AG04449 (cell line): ENCODE results near the gene RBBP6.

ENCODE experiments used
- CTCF ChIA-PET: fragments of 350-600 bp; formaldehyde crosslinking; extraction: SDS; loops from one replicate; lab custom pipeline; 2021; ENCODE audit warnings: antibody characterized with exemption; lab: Yijun Ruan, JAX
- POLR2A ChIA-PET: fragments of 400-600, 350-600 bp; formaldehyde crosslinking; extraction: SDS; loops from one replicate; lab custom pipeline; 2020; ENCODE audit warnings: antibody characterized with exemption, inconsistent platforms; lab: Yijun Ruan, JAX
- DNase-seq: peaks from one replicate; pipeline ENCODE4 v3.0.0-alpha.2; 2010; ENCODE audit warnings: low read depth, low spot score
- H3K4me3 ChIP-seq: 2 replicates; pipeline ENCODE4 v1.5.1; 2011; ENCODE audit warnings: low read depth, mild to moderate bottlenecking, control low read depth, low read length
- CTCF ChIP-seq: IDR thresholded peaks from one replicate; pipeline ENCODE4 v1.5.1; 2011; ENCODE audit warnings: mild to moderate bottlenecking, moderate library complexity, low read length, control low read depth, inconsistent platforms; ENCODE audit not compliant: insufficient read depth; ENCODE audit errors: missing control alignments

RBBP6 gene

DNA sequence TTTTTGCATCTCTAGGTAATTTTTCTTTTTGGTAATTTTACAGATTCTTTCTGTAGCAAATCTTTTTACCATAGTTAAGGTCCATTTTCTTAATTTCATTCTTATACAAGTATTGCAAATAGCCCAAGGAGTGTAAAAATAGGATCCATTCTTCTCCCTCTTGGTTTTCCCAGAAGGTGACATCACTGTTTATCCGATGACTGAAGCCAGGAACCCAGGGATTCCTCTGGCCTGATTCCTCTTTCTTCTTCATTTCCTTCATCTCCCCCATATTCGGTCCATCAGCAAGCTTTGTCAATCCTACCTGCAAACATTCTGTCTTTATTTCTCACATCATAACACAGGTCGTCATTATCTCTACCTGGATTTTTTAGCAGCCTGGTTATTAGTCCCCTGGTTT is 5.3 kb downstream of the RBBP6 start:
- POLR2A ChIA-PET: no interaction called here
- TF ChIP-seq CTCF: no peak
- CTCF ChIA-PET: no interaction called here
- no peak overlapping the region for H3K4me3 ChIP-seq
- no peak for DNase-seq

GRCh38 chr16:24550295-24550694 is 10.9 kb downstream of the RBBP6 start:
- no peak for TF ChIP-seq CTCF
- ChIA-PET POLR2A (no interaction called here), CTCF (interaction anchor here (1.4 kb wide), 2 partner anchors 9 to 10 kb away, joined by 4 to 5 read pairs; no protein-coding TSS in a partner anchor)
- no peak for DNase-seq
- no peak overlapping the region for H3K4me3 ChIP-seq

GRCh38 chr16:24552705-24553246 is 13.4 kb downstream of the RBBP6 start:
- TF ChIP-seq CTCF: no peak
- POLR2A ChIA-PET: interaction anchor here (1.0 kb wide), 1 partner anchor 24 kb away, joined by 3 read pairs; no protein-coding TSS in a partner anchor
- H3K4me3 ChIP-seq: no peak overlapping the region
- CTCF ChIA-PET: interaction anchor here (1.1 to 1.4 kb wide), 7 partner anchors 10 to 27 kb away, joined by 3 to 6 read pairs (median 3); partner anchors contain the start of gene RBBP6
- DNase-seq: no peak

DNA sequence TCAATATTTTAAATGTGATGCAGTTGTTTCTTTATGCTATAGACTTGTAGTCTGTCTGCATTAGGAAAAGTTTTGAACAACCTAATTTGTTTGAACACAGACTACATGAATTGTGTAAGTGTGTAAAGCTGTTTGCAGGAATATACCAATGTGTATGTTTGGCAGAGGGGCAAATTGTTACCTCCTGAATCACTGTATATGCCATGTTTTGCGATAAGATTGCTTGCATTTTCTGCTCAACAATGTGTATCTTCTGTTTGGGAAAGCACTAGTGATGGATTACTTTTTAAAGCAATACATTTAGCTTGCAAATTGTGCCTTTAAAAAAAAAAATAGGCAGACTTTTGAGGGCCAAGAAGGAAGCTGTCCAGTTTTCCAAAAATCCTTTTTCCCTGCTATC is 14.6 kb downstream of the RBBP6 start:
- H3K4me3 ChIP-seq: no peak overlapping the region
- ChIA-PET CTCF (interaction anchor here (0.9 to 1.5 kb wide), 4 partner anchors 12 to 24 kb away, joined by 3 to 6 read pairs (median 3); partner anchors contain the start of gene RBBP6), POLR2A (interaction anchor here (1.0 kb wide), 1 partner anchor 23 kb away, joined by 3 read pairs; no protein-coding TSS in a partner anchor)
- no peak for DNase-seq
- no peak for TF ChIP-seq CTCF

DNA sequence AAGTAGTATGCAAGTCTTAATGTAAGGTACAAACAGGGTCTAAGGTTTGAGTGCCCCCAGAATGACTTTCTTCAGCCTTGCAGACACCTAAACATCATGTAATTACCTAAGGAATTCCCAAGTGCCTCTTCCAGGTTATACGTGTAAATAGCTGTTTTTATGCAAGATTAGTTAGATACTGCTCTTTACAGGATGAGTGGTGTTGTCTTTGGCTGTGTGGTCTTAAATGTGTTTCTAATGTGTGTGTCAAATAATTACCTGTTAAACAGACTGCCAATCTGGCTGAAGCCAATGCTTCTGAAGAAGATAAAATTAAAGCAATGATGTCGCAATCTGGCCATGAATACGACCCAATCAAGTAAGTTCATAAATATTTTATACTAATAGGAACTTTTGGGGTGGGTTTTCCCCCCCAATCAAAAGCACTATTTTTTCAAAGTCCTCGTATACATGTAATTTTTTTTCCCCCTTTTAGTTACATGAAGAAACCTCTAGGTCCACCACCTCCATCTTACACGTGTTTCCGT is 16.0 kb downstream of the RBBP6 start:
- DNase-seq: no peak
- ChIA-PET POLR2A (no interaction called here), CTCF (interaction anchor here (1.5 to 1.6 kb wide), 3 partner anchors 13 to 25 kb away, joined by 3 read pairs; no protein-coding TSS in a partner anchor)
- no peak overlapping the region for H3K4me3 ChIP-seq
- TF ChIP-seq CTCF: no peak

DNA sequence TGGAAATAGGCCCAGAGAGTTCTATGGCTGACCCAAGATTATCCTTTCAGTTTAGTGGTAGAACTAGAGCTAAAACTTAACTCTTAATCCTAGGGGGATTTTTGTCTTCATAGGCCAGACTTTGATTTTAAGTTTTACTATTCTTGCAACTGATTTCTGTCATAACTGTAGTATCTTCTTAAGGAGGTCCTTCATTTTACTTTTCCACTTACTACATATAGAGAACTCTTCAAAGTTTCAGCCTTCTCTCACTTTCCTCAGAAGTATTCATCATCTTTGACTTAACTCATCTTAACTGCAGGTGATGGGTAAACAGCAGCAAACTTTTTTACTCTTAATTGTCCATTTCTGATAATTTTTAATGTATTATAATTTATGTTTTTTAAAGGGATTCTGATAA is 23.4 kb downstream of the RBBP6 start:
- no peak for TF ChIP-seq CTCF
- no peak overlapping the region for H3K4me3 ChIP-seq
- no peak for DNase-seq
- ChIA-PET POLR2A (no interaction called here), CTCF (interaction anchor here (0.8 to 2.2 kb wide), 3 partner anchors 11 to 344 kb away, joined by 3 to 9 read pairs (median 4); no protein-coding TSS in a partner anchor)
